ENCODE data around the gene FAM13A. TPM values are rescaled to one million over a fixed set of nuclear protein-coding genes. Genes with fewer than 3 reads are reported as not detected.
A peak's percentile ranks its signal among the peaks of the same experiment; 100 is the strongest.

The FAM13A gene
- total and polyA plus RNA-seq, 2 of the 13 experiments (the other 11 are each of a cell fraction or from before 2014, with no cell fraction given): 1.2 to 36.2 TPM

DNA sequence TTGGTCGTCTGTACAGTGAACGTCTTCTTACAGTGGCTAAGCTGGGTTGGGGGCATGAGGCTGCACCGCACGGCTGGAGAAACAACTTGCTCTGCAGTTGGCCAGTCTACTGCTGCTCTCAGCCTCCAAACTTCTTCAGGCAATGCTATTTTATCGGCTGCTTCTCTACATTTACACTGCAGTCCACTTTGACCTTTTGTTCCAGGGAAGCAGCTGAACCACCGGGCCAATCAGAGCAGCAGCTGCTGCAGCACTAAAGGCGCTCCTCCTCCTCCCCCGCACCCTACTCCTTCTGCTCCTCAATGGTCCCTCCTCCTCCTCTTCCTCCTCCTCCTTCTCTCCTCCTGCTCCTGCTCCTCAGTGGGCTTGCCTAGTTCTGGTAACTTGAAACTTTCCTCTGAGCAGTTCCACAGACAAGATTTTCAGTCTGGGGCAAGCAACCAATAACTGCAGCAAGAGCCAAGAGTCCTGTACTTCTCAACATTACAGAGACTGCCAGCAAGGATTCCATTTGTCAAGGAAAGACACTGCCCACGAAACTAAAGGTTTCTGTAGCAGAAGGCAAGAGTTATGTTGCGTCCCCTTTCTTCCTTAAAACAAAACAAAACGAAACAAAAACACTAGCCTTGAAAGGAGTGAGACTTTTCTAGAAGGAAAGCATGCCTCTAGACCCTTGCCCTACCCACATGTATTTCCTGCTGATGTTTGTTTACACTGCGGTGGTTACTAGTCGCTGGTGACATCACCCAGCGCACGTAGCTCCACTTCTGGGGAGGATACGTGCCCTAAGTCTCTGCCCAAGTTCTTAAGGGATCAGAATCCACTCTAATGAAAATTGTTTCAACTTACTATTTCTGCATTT is 233.7 kb downstream of the FAM13A start (continued):
- TF ChIP-seq SIX1 (CRISPR knock-in tag; IDR thresholded peaks at IDR 0.05; ENCODE audit: borderline replicate concordance): peak; percentile 20; the same call in 1 of the 2 replicates
- TF ChIP-seq, protein P1, sequence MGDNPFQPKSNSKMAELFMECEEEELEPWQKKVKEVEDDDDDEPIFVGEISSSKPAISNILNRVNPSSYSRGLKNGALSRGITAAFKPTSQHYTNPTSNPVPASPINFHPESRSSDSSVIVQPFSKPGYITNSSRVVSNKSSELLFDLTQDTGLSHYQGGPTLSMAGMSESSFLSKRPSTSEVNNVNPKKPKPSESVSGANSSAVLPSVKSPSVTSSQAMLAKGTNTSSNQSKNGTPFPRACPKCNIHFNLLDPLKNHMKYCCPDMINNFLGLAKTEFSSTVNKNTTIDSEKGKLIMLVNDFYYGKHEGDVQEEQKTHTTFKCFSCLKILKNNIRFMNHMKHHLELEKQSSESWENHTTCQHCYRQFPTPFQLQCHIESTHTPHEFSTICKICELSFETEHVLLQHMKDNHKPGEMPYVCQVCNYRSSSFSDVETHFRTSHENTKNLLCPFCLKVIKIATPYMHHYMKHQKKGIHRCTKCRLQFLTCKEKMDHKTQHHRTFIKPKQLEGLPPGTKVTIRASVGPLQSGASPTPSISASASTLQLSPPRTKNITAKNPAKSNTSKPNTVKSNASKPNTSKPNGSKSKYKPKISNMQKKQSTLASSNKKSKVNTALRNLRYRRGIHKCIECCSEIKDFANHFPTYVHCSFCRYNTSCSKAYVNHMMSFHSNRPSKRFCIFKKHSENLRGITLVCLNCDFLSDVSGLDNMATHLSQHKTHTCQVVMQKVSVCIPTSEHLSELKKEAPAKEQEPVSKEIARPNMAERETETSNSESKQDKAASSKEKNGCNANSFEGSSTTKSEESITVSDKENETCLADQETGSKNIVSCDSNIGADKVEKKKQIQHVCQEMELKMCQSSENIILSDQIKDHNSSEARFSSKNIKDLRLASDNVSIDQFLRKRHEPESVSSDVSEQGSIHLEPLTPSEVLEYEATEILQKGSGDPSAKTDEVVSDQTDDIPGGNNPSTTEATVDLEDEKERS (CRISPR knock-in tag; IDR thresholded peaks at IDR 0.05): no peak
- TF ChIP-seq NFIC (IDR thresholded peaks at IDR 0.05; ENCODE audit: low read length): no peak
- TF ChIP-seq SOX5 (CRISPR knock-in tag; IDR thresholded peaks at IDR 0.05; ENCODE audit: borderline replicate concordance): peak; percentile 44; the same call in 1 of the 2 replicates
- no peak; the same call in 1 of the 2 replicates for TF ChIP-seq KDM2A (CRISPR knock-in tag; IDR thresholded peaks at IDR 0.05; ENCODE audit: borderline replicate concordance, low read depth)
- TF ChIP-seq POLR2A (IDR thresholded peaks at IDR 0.05; ENCODE audit: insufficient read depth in 1 of 2, low read depth in 2 of 2, low read length in 2 of 2): peak; percentile 34 to 95; a peak in 3 of 4 replicates
- TF ChIP-seq TMF1 (CRISPR knock-in tag; IDR thresholded peaks at IDR 0.05; ENCODE audit: low read depth): no peak
- no peak for TF ChIP-seq ZNF644 (CRISPR knock-in tag; IDR thresholded peaks at IDR 0.05; ENCODE audit: low read depth)
- TF ChIP-seq ZNF550 (CRISPR knock-in tag; IDR thresholded peaks at IDR 0.05; ENCODE audit: borderline replicate concordance): no peak
- no peak for TF ChIP-seq RAD51 (IDR thresholded peaks at IDR 0.05; ENCODE audit: borderline replicate concordance)
- TF ChIP-seq ATF5 (CRISPR knock-in tag; IDR thresholded peaks at IDR 0.05; ENCODE audit: low read depth): no peak
- TF ChIP-seq SIX4 (CRISPR knock-in tag; IDR thresholded peaks at IDR 0.05): no peak
- peak; percentile 77; the same call in 1 of the 2 replicates for TF ChIP-seq ETV5 (CRISPR knock-in tag; IDR thresholded peaks at IDR 0.05; ENCODE audit: borderline replicate concordance)
- TF ChIP-seq, protein P2, sequence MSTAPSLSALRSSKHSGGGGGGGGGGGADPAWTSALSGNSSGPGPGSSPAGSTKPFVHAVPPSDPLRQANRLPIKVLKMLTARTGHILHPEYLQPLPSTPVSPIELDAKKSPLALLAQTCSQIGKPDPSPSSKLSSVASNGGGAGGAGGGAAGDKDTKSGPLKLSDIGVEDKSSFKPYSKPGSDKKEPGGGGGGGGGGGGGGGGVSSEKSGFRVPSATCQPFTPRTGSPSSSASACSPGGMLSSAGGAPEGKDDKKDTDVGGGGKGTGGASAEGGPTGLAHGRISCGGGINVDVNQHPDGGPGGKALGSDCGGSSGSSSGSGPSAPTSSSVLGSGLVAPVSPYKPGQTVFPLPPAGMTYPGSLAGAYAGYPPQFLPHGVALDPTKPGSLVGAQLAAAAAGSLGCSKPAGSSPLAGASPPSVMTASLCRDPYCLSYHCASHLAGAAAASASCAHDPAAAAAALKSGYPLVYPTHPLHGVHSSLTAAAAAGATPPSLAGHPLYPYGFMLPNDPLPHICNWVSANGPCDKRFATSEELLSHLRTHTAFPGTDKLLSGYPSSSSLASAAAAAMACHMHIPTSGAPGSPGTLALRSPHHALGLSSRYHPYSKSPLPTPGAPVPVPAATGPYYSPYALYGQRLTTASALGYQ (CRISPR knock-in tag; IDR thresholded peaks at IDR 0.05): no peak
- no peak for TF ChIP-seq ZNF780A (CRISPR knock-in tag; IDR thresholded peaks at IDR 0.05)
- no peak for TF ChIP-seq RBAK (CRISPR knock-in tag; IDR thresholded peaks at IDR 0.05)
- TF ChIP-seq ZNF530 (CRISPR knock-in tag; IDR thresholded peaks at IDR 0.05; ENCODE audit: low read depth): no peak
- TF ChIP-seq ATF7-NPFF (CRISPR knock-in tag; IDR thresholded peaks at IDR 0.05; ENCODE audit: low read depth): no peak
